Umbilical cord (tissue), 2 donors: ENCODE data around the gene TTC39A. TPM values are rescaled to one million over a fixed set of nuclear protein-coding genes. Genes with fewer than 3 reads are reported as not detected.
A peak's percentile ranks its signal among the peaks of the same experiment; 100 is the strongest.

Source experiments
- DNase-seq: peaks from one replicate; pipeline ENCODE4 v3.0.0-alpha.2; 2015; ENCODE audit warnings: low spot score
- total RNA-seq: library from RNA; depleted of rRNA; stranded (reverse); fragments of >200 nt; gene quantifications from one replicate; pipeline ENCODE4 v1.2.3, GENCODE V29; 2014; ENCODE audit warnings: low replicate concordance; ENCODE audit not compliant: insufficient read depth

TTC39A gene
- total RNA-seq, 1 donor from 2014 or later, result 4.6 TPM

DNA sequence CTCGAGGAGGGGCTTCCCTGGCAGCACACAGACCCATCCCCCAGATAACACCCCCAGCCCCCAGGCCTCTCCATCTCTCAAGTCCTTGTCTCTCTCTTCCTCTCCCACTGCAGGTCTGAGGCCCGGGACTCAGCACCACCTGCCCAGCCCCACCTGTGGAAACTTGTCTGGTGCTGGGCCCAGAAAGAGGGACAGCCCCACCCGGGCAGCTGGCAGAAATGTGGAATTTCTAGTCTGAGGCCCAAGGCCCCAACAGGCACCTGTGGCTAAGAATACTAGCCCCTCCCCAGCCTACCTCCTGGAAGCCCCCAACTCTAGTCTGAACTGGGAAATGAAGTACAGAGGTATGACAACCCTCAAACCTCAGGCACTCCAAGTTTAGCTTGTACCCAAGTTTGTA lies 15.4 kb downstream of the TTC39A start:
- peak; percentile 58 for DNase-seq

DNA sequence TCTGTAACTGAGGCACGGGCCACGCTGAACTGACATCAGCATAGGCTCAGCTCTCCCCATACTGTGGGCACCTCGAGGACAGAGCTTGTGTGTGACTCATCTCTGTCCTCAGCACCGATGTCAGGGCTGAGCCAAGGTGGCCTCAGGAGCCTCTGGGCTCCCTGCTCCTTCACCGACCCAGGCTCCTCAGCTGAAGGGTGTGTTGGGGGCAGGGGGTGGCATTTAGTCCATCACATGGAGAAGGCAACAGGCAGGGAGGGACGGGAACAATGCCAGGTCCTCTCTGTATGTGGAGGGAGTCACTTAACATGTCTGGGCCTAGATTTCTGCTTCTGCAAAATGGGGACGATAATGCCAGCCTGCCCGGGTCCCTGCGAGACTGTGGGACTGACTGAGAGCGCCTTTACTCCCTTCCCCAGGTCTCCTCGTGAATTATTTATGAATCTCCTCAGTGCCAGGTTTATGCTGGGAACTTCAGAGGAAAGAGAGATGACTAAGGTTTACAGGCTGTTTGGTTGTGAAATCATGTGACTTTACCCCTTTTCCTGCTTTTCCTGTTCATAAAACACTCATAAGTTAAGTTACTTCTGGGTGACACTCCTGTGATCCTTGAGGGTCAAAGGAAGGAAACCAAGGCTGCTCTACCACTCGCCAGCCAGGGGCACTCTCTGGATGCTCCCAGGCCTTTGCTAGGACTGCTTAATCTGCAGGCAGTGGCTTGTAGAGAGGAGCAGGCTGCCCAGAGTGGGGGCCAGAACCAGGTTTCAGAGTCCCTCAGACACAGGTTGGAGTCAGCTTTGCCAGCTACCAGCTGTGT lies 16.2 kb downstream of the TTC39A start:
- peak; percentile 61 for DNase-seq

DNA sequence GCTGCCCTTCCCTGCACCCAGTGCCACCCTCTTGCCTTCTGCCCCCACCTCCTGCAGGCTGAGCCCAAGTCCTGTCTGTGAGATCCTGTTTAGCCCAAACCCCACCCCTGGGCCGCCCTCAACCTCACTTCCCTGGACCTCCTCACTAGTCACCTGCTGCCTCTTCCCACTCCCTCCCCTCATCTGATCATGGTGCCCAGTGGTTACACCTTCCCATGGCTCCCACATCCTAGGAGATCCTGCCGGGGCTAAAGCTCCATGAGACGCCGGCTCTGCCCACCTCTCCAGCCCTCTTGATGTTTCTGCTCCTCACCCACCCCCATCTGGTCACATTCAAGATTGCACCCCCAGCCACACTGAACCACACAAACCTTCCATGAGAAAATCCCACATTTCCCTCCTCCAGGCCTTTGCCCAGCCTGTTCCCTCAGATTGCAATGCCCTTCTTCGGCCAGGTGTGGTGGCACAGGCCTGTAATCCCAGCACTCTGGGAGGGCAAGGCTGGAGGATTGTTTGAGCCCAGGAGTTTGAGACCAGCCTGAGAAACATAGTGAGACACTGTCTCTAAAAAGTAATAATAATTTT lies 17.0 kb downstream of the TTC39A start:
- no peak for DNase-seq

DNA sequence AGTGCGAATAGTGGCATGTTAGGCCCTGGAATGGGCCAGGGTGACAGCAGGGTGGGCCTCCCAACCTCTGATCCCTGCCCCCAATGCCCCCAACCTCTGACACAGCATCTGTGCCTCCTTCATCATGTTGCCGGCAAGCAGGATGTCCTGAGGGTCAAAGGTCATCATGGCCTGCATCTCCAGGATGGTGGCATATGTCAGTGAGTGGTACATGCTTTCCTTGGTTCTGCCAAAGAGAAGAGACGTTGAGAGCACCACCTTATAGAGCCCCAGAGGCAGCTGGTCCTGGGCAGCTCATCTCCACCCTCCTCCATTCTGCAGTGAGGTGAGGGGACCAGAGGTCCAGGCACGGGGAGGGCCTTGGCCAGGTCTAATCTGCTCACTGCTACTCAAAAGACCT lies 17.6 kb downstream of the TTC39A start:
- no peak for DNase-seq

DNA sequence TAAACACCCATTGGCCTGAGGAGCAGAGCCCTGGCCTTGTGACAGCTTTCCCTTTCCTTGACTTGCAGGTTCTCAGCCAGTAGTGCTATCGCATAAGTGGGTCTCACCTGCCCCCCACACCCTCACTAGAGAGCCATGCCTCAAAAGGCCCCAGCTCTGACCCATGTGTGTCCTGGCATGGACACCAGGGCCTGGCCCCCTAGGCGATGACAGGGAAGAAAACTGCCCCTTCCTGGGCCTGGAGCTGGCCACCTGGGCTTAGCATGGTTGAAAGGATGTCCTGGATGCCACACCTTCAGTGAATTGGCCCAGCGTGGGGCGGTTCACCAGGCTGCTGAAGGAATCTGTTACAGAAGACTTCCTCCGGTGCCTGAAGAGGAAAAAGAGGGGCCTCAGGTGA lies 18.5 kb downstream of the TTC39A start:
- DNase-seq, result no peak

DNA sequence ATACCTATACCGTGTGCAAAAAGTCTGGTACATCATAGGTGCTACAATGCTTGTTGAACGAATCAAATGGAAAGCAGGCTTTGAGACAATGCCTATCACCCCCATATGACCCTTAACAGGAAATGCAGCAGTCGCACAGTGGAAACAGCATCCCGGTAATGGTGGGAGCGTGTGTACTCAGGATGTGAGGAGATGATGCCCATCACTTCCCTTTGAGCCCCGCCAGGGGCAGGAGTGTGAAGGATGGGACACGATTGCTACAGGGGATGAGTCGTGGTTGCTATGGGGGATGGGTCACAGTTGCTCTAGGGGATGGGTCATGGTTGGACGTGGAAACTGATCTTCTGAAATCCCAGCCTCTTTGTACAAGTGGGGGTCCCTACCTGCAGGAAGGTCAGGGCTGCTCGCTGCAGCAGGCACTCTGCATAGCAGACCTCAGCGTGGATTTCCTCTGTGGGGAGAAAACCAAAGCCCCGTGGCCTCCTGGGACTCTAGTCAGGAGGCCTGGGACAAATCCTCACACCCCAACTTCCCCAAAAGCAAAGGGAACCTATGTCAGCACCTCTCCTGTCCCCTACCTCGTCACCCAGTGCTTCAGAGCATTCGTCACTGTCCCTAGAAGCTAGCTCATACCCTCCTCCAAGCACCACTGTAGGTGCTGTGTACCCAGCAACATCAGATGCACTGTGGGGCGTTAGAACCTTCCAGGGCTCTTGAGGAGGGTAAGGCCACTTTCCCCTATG lies 19.3 kb downstream of the TTC39A start:
- DNase-seq, result no peak

DNA sequence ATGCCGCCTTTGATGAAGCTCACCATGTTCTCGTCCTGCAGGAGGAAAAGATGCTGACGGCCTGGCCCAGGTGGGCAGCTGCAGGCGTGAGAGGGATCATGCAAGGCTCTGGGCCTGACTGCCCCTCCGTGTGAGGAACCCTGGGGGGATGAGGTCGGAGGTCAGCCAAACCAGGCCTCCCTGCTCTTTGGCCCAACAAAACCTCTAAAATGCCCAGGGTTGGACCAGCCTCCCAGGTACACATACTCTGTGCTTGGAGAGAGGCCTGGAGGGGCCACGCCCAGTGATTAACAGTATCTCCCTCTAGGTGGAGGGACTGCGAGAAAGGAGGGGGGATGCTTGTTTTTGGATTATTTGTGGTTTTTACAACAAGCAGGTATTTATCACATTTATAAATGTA lies 21.1 kb downstream of the TTC39A start:
- no peak for DNase-seq

DNA sequence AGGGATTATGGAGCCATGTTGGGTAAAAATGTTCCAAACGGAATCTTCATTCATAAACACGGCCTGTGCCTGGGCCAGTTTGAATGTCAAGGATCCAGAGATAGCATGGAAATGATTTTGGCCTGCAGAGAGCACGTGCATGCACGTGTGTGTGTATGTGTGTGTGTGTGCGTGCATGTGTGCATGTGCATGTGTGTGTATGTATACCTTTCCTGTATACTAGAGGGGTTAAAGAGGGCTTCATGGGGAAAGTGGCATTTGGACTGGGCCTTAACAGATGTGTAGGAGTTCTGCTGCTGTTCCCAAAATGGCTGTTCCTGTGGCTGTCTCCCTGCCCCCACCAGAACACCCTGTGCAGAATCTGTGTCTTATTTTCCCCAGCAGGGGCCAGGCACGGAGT lies 21.7 kb downstream of the TTC39A start:
- no peak for DNase-seq

DNA sequence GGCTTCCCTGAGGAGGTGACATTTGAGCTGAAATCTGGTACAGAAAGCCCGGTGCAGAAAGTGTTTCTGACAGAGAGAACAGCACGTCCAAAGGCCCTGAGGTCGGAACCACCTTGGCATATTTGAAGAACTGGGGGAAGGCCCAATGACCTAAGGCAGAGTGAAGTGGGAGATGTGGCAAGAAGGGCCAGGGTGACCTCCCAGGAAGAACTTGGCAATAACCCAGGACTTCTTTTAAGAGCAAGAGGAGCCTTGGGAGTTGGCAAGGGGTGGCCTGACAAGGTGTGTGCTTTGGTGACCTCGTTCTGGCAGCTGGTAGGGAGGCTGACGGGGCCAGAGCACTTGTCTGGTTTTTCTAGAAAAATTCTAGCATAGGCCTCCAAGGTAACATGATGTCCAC lies 23.4 kb downstream of the TTC39A start:
- no peak for DNase-seq

DNA sequence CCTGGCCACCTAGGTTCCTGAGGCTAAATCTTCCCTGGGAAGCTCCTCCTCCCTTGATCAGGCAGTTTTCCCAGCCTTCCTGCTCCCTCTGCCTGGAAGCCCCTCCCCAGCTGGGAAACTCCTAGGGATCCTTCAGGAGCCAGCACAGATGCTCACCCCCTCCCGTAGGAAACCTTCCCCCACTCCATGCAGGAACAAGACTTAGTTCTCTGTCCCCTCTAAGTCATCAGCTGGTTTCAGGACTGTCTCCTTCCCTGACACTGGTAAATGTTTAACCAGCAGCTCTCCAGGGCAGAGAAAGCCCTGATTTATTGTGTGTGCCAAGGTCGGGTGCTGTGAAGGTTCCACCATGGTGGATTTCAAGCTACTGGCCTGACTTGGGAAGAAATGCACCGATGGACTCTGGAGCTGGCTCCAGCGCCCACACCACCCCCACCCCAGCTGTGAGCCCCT lies 25.0 kb downstream of the TTC39A start:
- no peak for DNase-seq

DNA sequence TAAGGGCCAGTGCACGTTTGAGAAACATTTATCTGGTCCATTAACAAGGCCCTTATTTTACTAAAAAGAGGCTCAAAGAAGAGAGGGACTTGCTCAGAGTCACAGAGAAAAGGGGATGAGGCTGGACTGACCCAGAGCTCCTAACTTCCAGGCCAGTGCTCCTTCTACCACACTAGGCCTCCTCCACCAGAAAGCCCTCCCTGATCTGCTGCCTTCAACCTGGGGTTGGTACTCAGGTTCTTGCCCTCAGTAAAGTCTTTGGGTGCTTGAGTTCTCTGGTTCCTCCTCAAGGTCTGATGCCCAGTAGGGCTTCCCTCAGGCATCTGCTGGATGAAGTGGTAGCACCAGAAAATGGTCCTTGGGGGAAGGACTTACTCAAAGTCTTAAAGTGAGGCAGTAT lies 26.0 kb downstream of the TTC39A start:
- no peak for DNase-seq

DNA sequence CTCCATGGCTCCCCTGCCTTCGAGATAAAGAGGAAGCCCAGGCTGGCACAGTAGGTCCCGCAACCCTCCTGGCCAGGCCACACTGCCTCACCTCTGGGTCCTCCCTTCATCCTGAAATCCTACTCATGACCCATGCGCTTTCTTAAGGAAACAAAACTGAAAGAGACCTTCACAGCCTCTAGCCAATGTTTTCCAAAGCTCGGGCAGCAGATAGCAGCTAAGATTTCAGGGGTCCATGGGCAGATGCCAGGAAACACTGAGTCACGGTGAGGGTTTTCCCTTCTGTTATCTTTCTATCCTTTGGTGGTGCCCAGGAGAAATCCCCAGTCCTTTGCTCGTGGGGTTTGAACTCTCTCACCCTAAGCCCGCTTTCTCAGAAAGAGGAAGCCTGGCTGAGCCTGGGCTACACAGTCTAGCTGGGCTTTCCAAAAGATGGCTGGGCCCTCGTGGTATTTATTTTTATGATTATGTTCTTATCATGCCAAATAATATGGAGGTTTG lies 26.6 kb downstream of the TTC39A start:
- peak; percentile 77 for DNase-seq

DNA sequence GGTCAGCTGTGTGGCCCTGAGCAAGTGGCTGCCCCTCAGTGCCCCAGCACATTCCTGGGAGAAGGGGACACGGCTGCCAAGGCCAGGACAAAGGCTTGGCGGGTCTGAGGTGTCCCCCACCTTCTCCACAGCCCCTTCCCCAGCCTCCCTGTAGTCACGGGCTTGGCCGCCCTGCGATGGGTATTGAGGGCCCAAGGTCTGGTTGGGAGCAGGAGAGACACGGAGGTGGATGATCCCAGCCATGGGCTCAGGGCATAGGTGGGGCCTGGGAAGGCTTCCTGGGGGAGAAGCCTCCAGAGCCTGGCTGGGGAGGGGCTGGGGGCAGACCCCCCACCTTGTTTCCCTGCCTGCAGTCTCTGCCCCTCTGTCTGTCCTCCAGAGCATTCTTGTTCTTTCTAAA lies 27.0 kb downstream of the TTC39A start:
- DNase-seq, result no peak

DNA sequence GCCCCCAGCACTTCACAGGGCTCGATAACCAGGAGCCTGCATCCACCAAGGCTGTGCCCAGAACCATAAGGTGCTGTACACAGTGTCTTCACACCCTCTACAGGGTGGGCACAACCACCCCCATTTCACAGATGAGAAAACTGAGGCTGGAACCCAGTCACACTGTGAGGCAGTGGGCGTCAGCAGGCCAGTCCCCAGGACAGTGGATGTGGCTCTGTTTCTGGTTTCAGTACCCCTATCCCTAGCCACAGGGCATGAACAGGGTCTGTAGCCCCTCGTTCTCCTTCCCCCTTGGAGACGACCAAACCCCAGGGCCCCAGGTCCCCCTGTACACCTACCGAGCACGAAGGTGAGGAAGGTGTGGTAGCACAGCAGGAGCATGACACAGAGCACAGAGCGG lies 27.6 kb downstream of the TTC39A start:
- no peak for DNase-seq

DNA sequence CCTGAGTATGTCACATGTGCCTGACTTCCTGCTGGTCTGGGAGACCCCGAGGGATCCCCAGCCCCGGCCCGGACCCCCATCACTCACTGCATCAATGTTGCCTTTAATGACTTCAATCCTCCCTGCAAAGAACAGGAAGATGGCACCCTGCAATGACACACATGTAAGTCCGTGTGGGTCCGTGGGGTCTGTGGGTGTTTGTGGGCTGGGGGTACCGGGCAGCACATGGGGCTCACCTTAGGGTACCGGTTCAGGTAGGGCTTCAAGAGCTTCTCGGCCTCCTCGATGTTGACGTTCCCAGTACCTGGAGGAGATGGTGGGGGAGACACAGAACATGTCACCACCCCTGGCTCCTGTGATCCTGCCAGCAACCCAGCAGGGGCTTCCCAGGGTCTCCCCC lies 28.1 kb downstream of the TTC39A start:
- DNase-seq, result no peak

DNA sequence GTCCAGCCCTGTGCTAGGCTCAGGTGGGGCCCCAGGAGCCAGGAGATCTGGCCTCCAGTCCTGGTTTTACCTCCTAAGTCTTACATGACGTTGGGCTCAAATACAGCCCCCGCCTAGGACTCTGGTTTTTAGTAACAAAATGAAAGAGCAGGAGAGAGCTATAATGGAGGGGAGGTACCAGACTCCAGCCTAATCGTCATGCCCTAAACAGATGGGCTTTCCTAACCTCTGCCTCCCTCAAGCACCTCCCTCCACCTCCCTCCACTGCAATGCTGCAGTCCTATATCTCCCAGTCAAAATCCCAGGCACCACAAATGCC lies 28.6 kb downstream of the TTC39A start:
- DNase-seq, result no peak

DNA sequence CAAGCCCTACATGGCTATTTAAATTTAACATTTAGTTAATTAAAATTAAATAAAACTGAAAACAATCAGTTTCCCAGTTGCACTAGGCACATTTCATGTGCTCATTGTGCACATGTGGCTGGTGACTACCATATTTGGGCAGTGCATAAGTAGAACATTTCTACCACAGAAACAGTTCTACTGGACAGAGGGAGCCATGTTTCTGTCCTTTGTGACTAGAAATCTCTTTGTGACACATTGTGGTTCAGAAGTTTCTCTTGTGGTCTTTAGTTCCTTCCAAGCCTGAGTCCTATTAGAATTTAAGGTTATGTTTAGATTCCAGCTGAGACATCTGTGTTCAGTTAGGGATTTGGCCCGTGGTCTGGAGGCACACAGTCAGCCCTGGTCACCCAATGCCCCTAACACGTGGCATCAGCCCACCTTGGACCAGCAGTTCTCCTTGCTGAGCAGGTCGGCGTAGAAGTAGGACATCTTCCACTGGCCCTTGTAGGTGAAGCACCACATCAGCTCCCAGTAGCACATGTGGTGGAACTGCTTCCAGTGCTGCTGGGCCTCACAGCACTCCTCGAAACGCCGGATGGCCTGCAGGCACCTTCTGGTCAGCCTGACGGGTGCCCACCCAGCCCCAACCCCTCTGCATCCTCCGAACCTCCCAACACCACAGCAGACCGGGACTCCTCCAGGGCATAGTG lies 29.1 kb downstream of the TTC39A start:
- DNase-seq, result no peak

DNA sequence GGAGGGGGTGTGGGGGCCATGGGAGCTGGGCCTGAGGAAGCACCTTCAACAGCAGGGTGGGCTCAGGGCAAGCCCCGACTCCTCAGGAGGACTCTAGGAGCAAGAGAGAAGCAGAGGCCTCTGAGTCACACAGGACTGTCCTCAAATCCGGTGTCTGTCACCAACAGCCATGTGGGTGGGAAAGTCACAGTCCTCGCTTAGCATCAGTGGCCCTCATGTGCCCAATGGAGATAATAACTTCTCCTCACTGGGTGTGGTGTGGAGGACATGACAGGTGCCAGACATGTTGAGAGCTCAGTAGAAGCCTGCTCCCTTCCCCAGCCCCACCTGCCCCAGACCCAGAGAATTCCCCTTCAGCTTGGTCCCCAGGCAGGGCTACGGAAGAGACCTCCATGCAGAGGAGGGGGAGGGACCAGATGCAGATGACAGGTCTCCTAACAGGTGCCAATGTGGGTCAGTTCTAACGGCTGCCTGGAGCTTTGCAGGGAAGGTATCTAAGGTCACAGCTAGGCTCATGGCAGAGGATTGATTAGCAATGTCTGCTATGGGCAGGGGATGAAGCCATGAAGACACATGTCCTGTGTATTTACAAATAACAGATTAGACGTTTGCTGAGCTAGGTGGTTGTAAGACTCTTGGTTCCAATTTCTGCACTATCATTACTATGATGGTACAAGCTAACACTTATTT lies 30.2 kb downstream of the TTC39A start:
- no peak for DNase-seq

DNA sequence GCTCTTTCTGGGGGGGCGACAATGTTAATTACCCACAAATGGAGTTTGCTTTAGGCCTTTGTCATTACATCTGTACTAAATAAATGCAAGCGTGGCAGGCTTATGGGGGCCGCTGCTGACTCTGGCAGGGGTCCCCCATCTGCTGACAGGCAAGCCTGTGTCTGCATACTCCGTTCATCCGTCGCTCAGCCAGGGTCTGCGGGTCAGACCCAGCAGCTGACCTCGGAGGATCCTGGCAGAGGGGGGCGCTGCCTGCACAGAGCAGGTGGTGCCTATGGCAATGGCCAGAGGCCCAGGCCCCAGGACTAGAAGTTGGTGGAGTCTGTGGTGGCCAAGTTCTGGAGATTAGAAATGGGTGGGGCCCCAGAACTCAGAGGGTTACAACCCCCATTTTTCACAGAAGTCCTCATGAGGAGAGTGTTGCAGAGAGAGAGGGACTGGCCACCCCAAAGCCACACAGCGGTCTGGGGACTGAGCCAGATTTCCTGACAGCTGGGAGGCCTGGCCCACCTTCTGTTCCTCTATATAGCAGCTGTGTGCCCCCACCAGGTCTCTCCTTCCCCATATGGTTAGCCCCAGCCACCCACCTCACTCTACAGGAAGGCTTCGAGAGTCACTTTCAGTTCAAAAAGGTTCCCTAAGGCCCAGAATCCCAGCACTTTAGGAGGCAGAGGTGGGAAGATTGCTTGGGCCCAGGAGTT lies 31.0 kb downstream of the TTC39A start:
- DNase-seq, result no peak

DNA sequence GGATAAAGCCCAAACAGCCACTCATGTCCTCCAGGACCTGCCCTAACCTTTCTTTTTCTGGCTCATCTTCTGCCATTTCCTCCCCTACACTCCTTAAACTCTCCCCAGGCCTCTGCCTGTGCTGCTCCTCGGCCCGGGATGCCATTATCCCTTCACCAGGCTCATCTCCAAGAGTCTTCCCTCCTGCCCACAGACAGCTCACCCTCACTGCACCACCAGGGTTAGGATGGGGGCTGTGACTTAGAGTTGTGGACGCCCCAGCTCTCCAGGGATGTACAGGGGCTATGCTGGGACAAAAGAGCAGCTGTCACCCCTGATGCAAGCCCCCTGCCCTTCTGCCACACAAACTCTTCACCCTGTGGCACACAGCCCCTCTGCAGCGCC lies 32.0 kb downstream of the TTC39A start:
- no peak for DNase-seq
